Activated T-cell treated with anti-CD3 and anti-CD28 coated beads, Interleukin-2, amount 50 U/mL, for 1 hour (primary cell): ENCODE measurements around the gene WDR59.
"Not testable (repeated sequence)": the region's sequence is repeated elsewhere in the genome, so short reads cannot be mapped to it uniquely, and the experiment has no call there.

Experiments used
- DNase-seq: peaks from one replicate; pipeline ENCODE4 v3.0.0-alpha.2; 2020

The WDR59 gene

GRCh38 chr16:74844041-74844980 is 140.6 kb downstream of the WDR59 start:
- no peak for DNase-seq

GRCh38 chr16:74843381-74844035 is 141.4 kb downstream of the WDR59 start:
- not testable (repeated sequence) for DNase-seq

GRCh38 chr16:74842413-74842812 is 142.5 kb downstream of the WDR59 start:
- DNase-seq = no peak

- no peak for DNase-seq
These were observed 143.0 kb downstream of the WDR59 start for GRCh38 chr16:74841904-74842303.

GRCh38 chr16:74841469-74841868 is 143.5 kb downstream of the WDR59 start:
- DNase-seq = no peak

GRCh38 chr16:74837056-74837455 is 147.9 kb downstream of the WDR59 start:
- DNase-seq = no peak

GRCh38 chr16:74836111-74836671 is 148.7 kb downstream of the WDR59 start:
- no peak for DNase-seq

- no peak for DNase-seq
These were observed 152.7 kb downstream of the WDR59 start for GRCh38 chr16:74832228-74832627.

- no peak for DNase-seq
These were observed 153.5 kb downstream of the WDR59 start for GRCh38 chr16:74831467-74831866.

GRCh38 chr16:74830648-74831047 is 154.3 kb downstream of the WDR59 start:
- no peak for DNase-seq

GRCh38 chr16:74829637-74830036 is 155.3 kb downstream of the WDR59 start:
- no peak for DNase-seq

- no peak for DNase-seq
These were observed 159.0 kb downstream of the WDR59 start for GRCh38 chr16:74825941-74826340.

- no peak for DNase-seq
These were observed 159.9 kb downstream of the WDR59 start for GRCh38 chr16:74825016-74825415.
